Measurements from ENCODE around the gene ARSB. TPM values are rescaled to one million over a fixed set of nuclear protein-coding genes. Genes with fewer than 3 reads are reported as not detected.

ARSB gene
- polyA plus RNA-seq, 2 of the 4 experiments (the other 2 are of a cell fraction): 8.4 to 13.4 TPM

DNA sequence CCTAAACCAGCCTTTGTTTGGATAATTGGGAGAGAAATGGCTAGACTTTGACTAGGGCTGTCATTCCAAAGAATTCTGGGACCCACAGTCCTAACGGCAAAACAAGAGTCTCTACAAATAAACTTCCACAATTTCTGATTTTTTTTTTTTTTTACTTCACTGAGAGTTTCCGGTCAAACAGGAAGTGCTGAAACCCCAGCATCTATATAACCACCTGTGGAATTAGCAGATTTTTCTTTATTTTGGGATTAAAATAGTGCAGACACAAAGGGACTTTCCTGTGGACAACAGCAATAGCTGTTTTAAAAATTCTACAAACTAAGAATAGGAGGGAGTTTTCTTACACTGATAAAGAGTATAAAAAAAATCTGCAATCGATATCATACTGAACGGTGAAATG lies 157.4 kb downstream of the ARSB start (continued):
- TF ChIP-seq, protein P1, sequence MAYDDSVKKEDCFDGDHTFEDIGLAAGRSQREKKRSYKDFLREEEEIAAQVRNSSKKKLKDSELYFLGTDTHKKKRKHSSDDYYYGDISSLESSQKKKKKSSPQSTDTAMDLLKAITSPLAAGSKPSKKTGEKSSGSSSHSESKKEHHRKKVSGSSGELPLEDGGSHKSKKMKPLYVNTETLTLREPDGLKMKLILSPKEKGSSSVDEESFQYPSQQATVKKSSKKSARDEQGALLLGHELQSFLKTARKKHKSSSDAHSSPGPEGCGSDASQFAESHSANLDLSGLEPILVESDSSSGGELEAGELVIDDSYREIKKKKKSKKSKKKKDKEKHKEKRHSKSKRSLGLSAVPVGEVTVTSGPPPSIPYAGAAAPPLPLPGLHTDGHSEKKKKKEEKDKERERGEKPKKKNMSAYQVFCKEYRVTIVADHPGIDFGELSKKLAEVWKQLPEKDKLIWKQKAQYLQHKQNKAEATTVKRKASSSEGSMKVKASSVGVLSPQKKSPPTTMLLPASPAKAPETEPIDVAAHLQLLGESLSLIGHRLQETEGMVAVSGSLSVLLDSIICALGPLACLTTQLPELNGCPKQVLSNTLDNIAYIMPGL (CRISPR knock-in tag; IDR thresholded peaks at IDR 0.05; ENCODE audit: borderline replicate concordance): no peak

DNA sequence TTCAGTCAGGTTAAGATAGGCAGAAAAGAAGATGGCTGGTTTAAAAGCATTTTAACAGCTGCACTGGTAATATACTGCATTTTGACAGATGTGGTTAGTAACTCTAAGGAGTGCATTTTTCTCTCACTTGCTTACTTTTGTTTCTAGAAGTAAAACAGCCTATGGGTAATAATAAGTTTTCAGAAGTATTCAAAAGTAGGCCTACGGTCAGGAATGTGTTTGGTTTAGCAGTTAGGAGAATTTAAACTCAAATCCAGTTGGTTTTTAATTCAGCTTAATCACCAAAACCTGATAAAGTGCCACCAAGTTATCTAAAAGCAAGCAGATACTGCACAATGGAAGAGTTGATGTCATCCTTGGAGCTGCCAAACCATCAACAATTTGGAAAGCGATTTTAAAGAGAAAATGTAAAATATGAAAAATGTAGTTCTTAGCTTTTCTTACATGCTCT lies 160.3 kb downstream of the ARSB start:
- Histone ChIP-seq H3K9me3 (no peaks in the 10 kb centered on the region), H3K4me3 (no peak overlapping the region), H3K4me1 (peaks cover 5% of the 10 kb centered on the region; the same call in 1 of the 3 replicates), H3K27ac (no peak overlapping the region), H3K4me2 (no peak overlapping the region)
- ChIA-PET CTCF (interaction anchor here (1.2 kb wide), 1 partner anchor 43 kb away, joined by 4 read pairs; no protein-coding TSS in a partner anchor), POLR2A (no interaction called here)
- ATAC-seq: no peak
- no peak for FAIRE-seq
- DNase-seq (ENCODE audit: low read depth in 1 of 2, low spot score in 1 of 2): no peak
- no peak for TF ChIP-seq TFCP2L1 (CRISPR knock-in tag; IDR thresholded peaks at IDR 0.05)
- TF ChIP-seq CEBPB (IDR thresholded peaks at IDR 0.05): no peak
- TF ChIP-seq CHD2 (IDR thresholded peaks at IDR 0.05; ENCODE audit: low read length, partially characterized antibody): no peak
- TF ChIP-seq FOXS1 (CRISPR knock-in tag; IDR thresholded peaks at IDR 0.05): no peak
- TF ChIP-seq RARB (CRISPR knock-in tag; IDR thresholded peaks at IDR 0.05): no peak
- no peak for TF ChIP-seq BHLHE40 (IDR thresholded peaks at IDR 0.05; ENCODE audit: low read depth, low read length)
- TF ChIP-seq CBX2 (IDR thresholded peaks at IDR 0.05; ENCODE audit: borderline replicate concordance, low read depth): no peak
- TF ChIP-seq ZC3H11A (IDR thresholded peaks at IDR 0.05): no peak
- TF ChIP-seq, protein P2, sequence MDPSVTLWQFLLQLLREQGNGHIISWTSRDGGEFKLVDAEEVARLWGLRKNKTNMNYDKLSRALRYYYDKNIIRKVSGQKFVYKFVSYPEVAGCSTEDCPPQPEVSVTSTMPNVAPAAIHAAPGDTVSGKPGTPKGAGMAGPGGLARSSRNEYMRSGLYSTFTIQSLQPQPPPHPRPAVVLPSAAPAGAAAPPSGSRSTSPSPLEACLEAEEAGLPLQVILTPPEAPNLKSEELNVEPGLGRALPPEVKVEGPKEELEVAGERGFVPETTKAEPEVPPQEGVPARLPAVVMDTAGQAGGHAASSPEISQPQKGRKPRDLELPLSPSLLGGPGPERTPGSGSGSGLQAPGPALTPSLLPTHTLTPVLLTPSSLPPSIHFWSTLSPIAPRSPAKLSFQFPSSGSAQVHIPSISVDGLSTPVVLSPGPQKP (IDR thresholded peaks at IDR 0.05; ENCODE audit: low read depth, low read length): no peak
- TF ChIP-seq EP300 (IDR thresholded peaks at IDR 0.05): no peak
- TF ChIP-seq SREBF2 (IDR thresholded peaks at IDR 0.05): no peak
- no peak for TF ChIP-seq MAZ (IDR thresholded peaks at IDR 0.05; ENCODE audit: borderline replicate concordance, low read depth, low read length)
- TF ChIP-seq, protein P3, sequence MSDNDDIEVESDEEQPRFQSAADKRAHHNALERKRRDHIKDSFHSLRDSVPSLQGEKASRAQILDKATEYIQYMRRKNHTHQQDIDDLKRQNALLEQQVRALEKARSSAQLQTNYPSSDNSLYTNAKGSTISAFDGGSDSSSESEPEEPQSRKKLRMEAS (IDR thresholded peaks at IDR 0.05): no peak
- TF ChIP-seq ZSCAN20 (CRISPR knock-in tag; IDR thresholded peaks at IDR 0.05): no peak
- TF ChIP-seq ESRRA (IDR thresholded peaks at IDR 0.05; ENCODE audit: borderline replicate concordance, low read length): no peak
- TF ChIP-seq KDM5A (IDR thresholded peaks at IDR 0.05): no peak
- TF ChIP-seq, protein P1 (CRISPR knock-in tag; IDR thresholded peaks at IDR 0.05; ENCODE audit: borderline replicate concordance): no peak
- WGBS (ENCODE audit: missing lambda C conversion rate): 84% methylated on average over 2 of the region's 2 CpGs

DNA sequence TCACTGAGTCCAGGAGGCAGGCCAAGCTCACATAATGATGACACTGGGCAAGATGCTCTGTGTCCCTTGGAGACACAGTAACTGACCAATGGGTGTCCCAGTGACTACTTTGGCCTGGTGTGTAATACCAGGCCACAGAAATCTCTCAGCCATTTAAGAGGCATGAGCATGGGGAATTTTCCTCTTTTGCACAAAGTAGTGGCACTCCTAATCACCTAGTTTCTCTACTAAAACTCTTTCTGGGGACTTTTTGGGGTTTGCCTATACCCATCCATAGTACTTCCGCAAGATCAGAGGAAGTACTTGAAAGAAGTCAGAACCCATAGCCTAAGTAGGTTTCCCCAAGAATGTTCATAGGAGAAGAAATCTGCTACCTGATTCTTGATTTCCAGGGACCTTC lies 161.9 kb downstream of the ARSB start:
- DNase-seq (ENCODE audit: low read depth in 1 of 2, low spot score in 1 of 2): no peak
- ATAC-seq: no peak
- ChIA-PET CTCF (interaction anchor here (1.2 kb wide), 1 partner anchor 286 kb away, joined by 3 read pairs; no protein-coding TSS in a partner anchor), POLR2A (no interaction called here)
- FAIRE-seq: no peak
- WGBS (ENCODE audit: missing lambda C conversion rate): 96% methylated on average over 1 of the region's 1 CpG
- Histone ChIP-seq H3K9me3 (no peaks in the 10 kb centered on the region), H3K4me3 (no peak overlapping the region), H3K4me2 (no peak overlapping the region), H3K4me1 (peaks cover 5% of the 10 kb centered on the region; the same call in 1 of the 3 replicates), H3K27ac (no peak overlapping the region)
- TF ChIP-seq, protein P3 (IDR thresholded peaks at IDR 0.05): no peak
- TF ChIP-seq POLR2AphosphoS2 (conservative IDR thresholded peaks at IDR 0.05; ENCODE audit: low read length) (no peak), PHF8 (IDR thresholded peaks at IDR 0.05; ENCODE audit: borderline replicate concordance, low read depth) (no peak), ZNF302 (CRISPR knock-in tag; IDR thresholded peaks at IDR 0.05) (no peak), RAD21 (conservative IDR thresholded peaks at IDR 0.05 in 1 of 2, IDR thresholded peaks at IDR 0.05 in 1 of 2) (no peak), RFX5 (IDR thresholded peaks at IDR 0.05) (no peak), MAFK (IDR thresholded peaks at IDR 0.05; ENCODE audit: partially characterized antibody) (no peak), FOSL2 (IDR thresholded peaks at IDR 0.05) (no peak), FOSL2 (CRISPR knock-in tag; IDR thresholded peaks at IDR 0.05) (no peak), CHD2 (IDR thresholded peaks at IDR 0.05; ENCODE audit: low read length, partially characterized antibody) (no peak), CBX8 (IDR thresholded peaks at IDR 0.05) (no peak), EHF (CRISPR knock-in tag; IDR thresholded peaks at IDR 0.05) (no peak), JUN (IDR thresholded peaks at IDR 0.05) (no peak), HOXB5 (CRISPR knock-in tag; IDR thresholded peaks at IDR 0.05) (no peak), GATA3 (IDR thresholded peaks at IDR 0.05; ENCODE audit: borderline replicate concordance) (no peak), NPAS2 (CRISPR knock-in tag; IDR thresholded peaks at IDR 0.05; ENCODE audit: borderline replicate concordance) (no peak), MYC (IDR thresholded peaks at IDR 0.05; ENCODE audit: borderline replicate concordance, low read length) (no peak)
- TF ChIP-seq, protein P4, sequence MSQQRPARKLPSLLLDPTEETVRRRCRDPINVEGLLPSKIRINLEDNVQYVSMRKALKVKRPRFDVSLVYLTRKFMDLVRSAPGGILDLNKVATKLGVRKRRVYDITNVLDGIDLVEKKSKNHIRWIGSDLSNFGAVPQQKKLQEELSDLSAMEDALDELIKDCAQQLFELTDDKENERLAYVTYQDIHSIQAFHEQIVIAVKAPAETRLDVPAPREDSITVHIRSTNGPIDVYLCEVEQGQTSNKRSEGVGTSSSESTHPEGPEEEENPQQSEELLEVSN (IDR thresholded peaks at IDR 0.05; ENCODE audit: borderline replicate concordance, low read depth): no peak

Measured in A549 (cell line).